OCI-M2 (cell line): ENCODE data around the gene LCE3B.

Source experiments
- DNase-seq: peaks from one replicate; lab custom pipeline; 2025; ENCODE audit not compliant: unreplicated experiment; lab: John Stamatoyannopoulos, UW

The LCE3B gene

GRCh38 chr1:152657677-152658076 is 44.1 kb downstream of the LCE3B start:
- DNase-seq, result no peak

- DNase-seq, result no peak
These were observed 45.0 kb downstream of the LCE3B start for GRCh38 chr1:152658649-152659048.

- no peak for DNase-seq
These were observed 49.5 kb downstream of the LCE3B start, which contains the start of gene LCE2D for GRCh38 chr1:152663098-152663497. TSS of gene LCE2D (plus strand) at chr1:152663380. CDS start at chr1:152664106, 726 bp downstream.
